GM12874 (cell line): ENCODE measurements around the gene SP3.

Experiments
- TF ChIP-seq, protein P1 (sequence below): IDR thresholded peaks from 2 replicates; pipeline ENCODE4 v1.5.1; 2011; ENCODE audit warnings: low read depth, mild to moderate bottlenecking, control low read depth, low read length, moderate library complexity; ENCODE audit not compliant: insufficient read depth

Gene SP3

DNA sequence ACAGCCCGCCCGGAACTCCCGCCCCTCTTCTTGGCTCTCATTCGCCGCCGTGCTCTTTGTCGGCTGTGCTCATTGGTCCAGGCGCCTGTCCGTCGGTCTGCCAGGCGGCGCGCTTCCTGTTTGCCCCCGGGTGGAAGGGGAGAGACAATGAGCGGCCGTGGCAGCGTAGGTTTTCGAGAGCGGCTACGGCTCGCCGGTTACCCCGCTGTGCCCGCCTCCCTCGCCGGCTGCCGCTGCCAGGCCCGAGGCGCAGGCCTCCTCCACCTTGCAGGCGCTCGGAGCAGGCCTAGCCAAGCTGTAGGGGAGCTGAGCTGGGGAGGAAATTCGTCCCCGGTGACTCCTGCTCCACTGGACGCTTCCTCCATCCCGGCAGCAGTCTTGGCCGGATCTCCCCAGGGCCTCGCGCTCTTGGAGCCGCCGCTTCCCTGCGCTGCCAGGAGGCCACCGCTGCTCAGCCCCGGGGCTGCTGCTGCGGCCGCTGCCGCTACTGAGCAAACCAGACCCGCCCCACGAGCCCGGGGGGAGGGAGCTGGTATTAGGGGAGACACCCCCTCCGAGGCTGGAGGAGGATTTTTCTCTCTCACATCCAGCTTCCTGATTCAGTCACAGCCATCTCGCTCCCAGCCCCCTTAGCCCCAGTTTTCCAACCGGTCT, at the start of gene SP3:
TSS of gene SP3 (minus strand) at position 2 of the 654 bp plus-strand sequence. CDS start 202 bp downstream, outside the sequence.
- TF ChIP-seq, protein P1, sequence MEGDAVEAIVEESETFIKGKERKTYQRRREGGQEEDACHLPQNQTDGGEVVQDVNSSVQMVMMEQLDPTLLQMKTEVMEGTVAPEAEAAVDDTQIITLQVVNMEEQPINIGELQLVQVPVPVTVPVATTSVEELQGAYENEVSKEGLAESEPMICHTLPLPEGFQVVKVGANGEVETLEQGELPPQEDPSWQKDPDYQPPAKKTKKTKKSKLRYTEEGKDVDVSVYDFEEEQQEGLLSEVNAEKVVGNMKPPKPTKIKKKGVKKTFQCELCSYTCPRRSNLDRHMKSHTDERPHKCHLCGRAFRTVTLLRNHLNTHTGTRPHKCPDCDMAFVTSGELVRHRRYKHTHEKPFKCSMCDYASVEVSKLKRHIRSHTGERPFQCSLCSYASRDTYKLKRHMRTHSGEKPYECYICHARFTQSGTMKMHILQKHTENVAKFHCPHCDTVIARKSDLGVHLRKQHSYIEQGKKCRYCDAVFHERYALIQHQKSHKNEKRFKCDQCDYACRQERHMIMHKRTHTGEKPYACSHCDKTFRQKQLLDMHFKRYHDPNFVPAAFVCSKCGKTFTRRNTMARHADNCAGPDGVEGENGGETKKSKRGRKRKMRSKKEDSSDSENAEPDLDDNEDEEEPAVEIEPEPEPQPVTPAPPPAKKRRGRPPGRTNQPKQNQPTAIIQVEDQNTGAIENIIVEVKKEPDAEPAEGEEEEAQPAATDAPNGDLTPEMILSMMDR = no peak

DNA sequence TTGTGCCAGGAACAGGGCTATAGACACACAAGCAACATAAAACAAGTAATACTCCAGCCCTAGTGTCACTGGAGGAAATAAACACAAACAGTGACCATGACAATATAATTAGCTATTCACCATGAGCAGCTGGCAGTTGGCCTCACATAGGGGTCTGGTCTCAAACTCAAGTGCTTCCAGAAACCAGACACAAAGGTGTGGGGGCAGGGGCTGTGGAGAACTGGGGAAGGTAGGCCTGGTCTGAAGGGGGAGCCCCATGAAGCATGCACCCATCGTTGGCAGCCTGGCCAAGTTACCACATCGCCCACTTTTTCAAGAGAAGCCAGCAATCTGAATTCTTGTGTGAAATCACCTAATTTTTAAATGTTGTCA, 49.5 kb upstream of the SP3 start:
- TF ChIP-seq, protein P1 = no peak

- TF ChIP-seq, protein P1 = no peak
Measured at GRCh38 chr2:174014011-174014698, 49.0 kb upstream of the SP3 start.

DNA sequence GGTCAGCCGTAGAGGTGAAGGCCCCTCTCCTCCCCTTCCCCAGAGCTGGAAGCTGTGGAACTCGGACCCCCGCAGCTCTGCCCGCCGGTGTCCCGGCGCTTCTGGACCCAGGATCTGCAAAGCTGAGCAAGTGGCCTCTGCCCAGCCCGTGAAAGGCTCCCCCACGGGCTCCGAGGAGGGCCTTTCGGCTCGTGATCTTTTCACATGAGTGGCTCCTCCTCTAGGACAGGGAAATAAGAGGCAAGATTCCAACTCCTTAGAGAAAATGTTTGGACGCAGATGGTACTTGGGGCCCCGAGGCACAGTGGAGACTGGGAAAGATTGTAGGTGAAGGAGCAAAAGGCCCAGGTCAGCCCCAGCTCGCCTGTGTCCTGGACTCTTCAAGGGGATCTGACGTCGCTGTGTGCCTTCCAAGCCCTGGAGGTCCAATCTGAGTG, 48.2 kb upstream of the SP3 start:
- TF ChIP-seq, protein P1 = no peak

DNA sequence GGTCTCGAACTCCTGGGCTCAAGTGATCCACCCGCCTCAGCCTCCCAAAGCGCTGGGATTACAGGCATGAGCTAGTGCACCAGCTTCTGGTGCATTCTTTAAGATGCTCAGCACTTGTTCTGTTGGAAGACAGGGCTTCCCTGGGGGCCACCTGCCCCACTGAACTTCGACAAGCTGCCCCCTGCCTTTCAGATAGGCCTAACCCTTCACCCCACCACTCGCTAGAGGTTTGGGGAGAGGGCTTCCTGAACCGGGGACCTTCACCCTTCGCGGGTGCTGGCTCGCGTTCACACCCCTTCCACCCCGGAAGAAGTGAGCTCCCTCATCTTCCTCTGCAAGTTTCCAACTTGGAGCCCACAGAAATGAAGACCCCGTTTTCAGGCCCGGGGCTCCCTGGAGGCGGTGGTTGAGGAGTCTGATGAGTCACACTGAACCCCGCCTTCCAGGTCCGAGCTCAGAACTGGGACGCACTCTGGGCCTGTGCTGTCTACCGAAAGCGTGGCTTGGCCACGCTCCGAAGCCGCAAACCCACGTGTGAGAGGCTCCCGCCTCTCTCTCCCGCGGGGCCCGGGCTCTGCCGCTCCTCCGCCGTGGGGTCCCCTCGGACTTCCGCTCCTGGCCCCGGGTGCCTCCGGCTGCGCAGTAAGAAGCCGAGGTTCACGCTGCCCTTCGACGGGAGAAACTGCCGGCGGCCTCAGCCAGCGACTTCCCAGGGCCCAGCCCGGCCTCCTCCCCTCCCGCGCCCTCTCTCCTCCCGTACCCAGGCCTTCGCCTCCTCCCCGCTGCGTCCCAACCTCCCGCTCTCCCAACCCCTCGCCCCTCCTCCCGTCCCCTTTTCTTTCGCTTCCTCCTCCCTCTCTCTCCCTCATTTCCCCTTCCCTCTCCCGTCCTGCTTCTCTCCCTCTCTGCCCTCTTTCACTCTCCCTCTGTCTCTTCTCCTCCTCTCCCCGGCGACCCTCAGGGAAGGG, 47.5 kb upstream of the SP3 start:
- TF ChIP-seq, protein P1 = no peak

- TF ChIP-seq, protein P1 = no peak
Measured at GRCh38 chr2:174011796-174012195, 46.6 kb upstream of the SP3 start.

- TF ChIP-seq, protein P1 = no peak
Measured at GRCh38 chr2:174011173-174011572, 46.0 kb upstream of the SP3 start.
